Measurements from ENCODE around the gene CNOT6L. TPM values are rescaled to one million over a fixed set of nuclear protein-coding genes. Genes with fewer than 3 reads are reported as not detected.
"Not testable (repeated sequence)": the region's sequence is repeated elsewhere in the genome, so short reads cannot be mapped to it uniquely, and the experiment has no call there.

CNOT6L gene
- total RNA-seq, 1 experiment from 2014 or later = 14.5 TPM

GRCh38 chr4:77721073-77721472 is 98.1 kb downstream of the CNOT6L start:
- Histone ChIP-seq H4K5ac (ENCODE audit: insufficient read length, low read depth, low read length) (no peak overlapping the region), H4K20me1 (ENCODE audit: control insufficient read depth, insufficient read depth, insufficient read length) (no peaks in the 10 kb centered on the region), H3K9ac (ENCODE audit: extremely low read depth, insufficient read length, low read length) (no peak overlapping the region), H3K27ac (ENCODE audit: insufficient read length, low read depth, low read length) (no peak overlapping the region), H2AFZ (ENCODE audit: low read length) (no peak overlapping the region), H2AK5ac (ENCODE audit: insufficient read length, low read length) (no peak overlapping the region), H4K8ac (replicated peaks; ENCODE audit: insufficient read length, low read depth, low read length) (no peak overlapping the region), H3K23me2 (ENCODE audit: insufficient read length, low read depth, low read length, poor library complexity, severe bottlenecking) (no peaks in the 10 kb centered on the region), H2BK12ac (ENCODE audit: insufficient read length, low read depth, low read length) (no peak overlapping the region), H3K79me1 (ENCODE audit: insufficient read depth, low read depth, low read length, poor library complexity, severe bottlenecking) (no peaks in the 10 kb centered on the region), H2BK15ac (ENCODE audit: low read depth, low read length) (no peak overlapping the region), H3K4ac (ENCODE audit: low read depth, low read length) (no peak overlapping the region), H2BK20ac (ENCODE audit: low read depth, low read length, poor library complexity, severe bottlenecking) (no peak overlapping the region), H2BK5ac (ENCODE audit: insufficient read length, low read length) (no peak overlapping the region), H3T11ph (ENCODE audit: low read length) (no peak overlapping the region), H3K56ac (ENCODE audit: insufficient read length, low read depth, low read length) (no peak overlapping the region), H3K4me1 (ENCODE audit: insufficient read depth, low read length) (peaks cover 3% of the 10 kb centered on the region; the same call in 1 of the 2 replicates), H3K4me2 (ENCODE audit: insufficient read depth, insufficient read length, low read length) (no peak overlapping the region), H3K14ac (ENCODE audit: insufficient read depth, low read length) (no peak overlapping the region), H3K27me3 (ENCODE audit: insufficient read depth, low read length) (no peaks in the 10 kb centered on the region), H3K79me2 (ENCODE audit: insufficient read depth, low read length) (no peaks in the 10 kb centered on the region), H2BK120ac (ENCODE audit: low read depth, low read length, poor library complexity, severe bottlenecking) (no peak overlapping the region), H3K18ac (ENCODE audit: insufficient read length, low read depth, low read length) (no peak overlapping the region), H3K9me3 (ENCODE audit: control insufficient read depth, low read depth, low read length) (no peaks in the 10 kb centered on the region), H4K91ac (ENCODE audit: insufficient read length, low read depth, low read length) (no peak overlapping the region), H3K23ac (ENCODE audit: insufficient read length, low read depth, low read length) (no peak overlapping the region)
- Mint-ChIP-seq H3K27ac (no peak overlapping the region), H3K4me3 (no peak overlapping the region), H3K4me1 (peaks cover 10 to 21% of the 10 kb centered on the region in 2 experiments), H3K27me3 (ENCODE audit: low read depth) (no peaks in the 10 kb centered on the region), H3K36me3 (ENCODE audit: insufficient read depth in 1 of 3, low read depth in 3 of 3) (0 out of 7 replicates have a peak, but pooled peaks cover 0 to 3% (median 0%) of the 10 kb centered on the region in 3 experiments), H3K9me3 (no peaks in the 10 kb centered on the region)
- no peak for TF ChIP-seq CTCF (conservative IDR thresholded peaks at IDR 0.05)
- DNase-seq = no peak

- peak overlapping the region in 2 of 3 experiments; percentile 74 to 77; a peak in 3 of 7 replicates for H3K27ac Mint-ChIP-seq
- not testable (repeated sequence) for H3K36me3 Mint-ChIP-seq (ENCODE audit: insufficient read depth in 1 of 3, low read depth in 3 of 3); H4K20me1 ChIP-seq (ENCODE audit: control insufficient read depth, insufficient read depth, insufficient read length)
Observed at GRCh38 chr4:77718500-77718899, 100.7 kb downstream of the CNOT6L start.

More at GRCh38 chr4:77718500-77718899, 100.7 kb downstream of the CNOT6L start:
- not testable (repeated sequence) for H3K4me1 ChIP-seq (ENCODE audit: insufficient read depth, low read length); H3K79me1 ChIP-seq (ENCODE audit: insufficient read depth, low read depth, low read length, poor library complexity, severe bottlenecking); H3K9me3 Mint-ChIP-seq; H2AK5ac ChIP-seq (ENCODE audit: insufficient read length, low read length); H3K14ac ChIP-seq (ENCODE audit: insufficient read depth, low read length); H2BK20ac ChIP-seq (ENCODE audit: low read depth, low read length, poor library complexity, severe bottlenecking); H2AFZ ChIP-seq (ENCODE audit: low read length); H3K4me3 Mint-ChIP-seq; H3T11ph ChIP-seq (ENCODE audit: low read length); H4K8ac ChIP-seq (replicated peaks; ENCODE audit: insufficient read length, low read depth, low read length); H4K91ac ChIP-seq (ENCODE audit: insufficient read length, low read depth, low read length); H3K27me3 ChIP-seq (ENCODE audit: insufficient read depth, low read length); H3K4ac ChIP-seq (ENCODE audit: low read depth, low read length); H2BK120ac ChIP-seq (ENCODE audit: low read depth, low read length, poor library complexity, severe bottlenecking); H3K23ac ChIP-seq (ENCODE audit: insufficient read length, low read depth, low read length); H3K79me2 ChIP-seq (ENCODE audit: insufficient read depth, low read length); H3K27ac ChIP-seq (ENCODE audit: insufficient read length, low read depth, low read length); H2BK12ac ChIP-seq (ENCODE audit: insufficient read length, low read depth, low read length); H3K18ac ChIP-seq (ENCODE audit: insufficient read length, low read depth, low read length); H3K27me3 Mint-ChIP-seq (ENCODE audit: low read depth); H3K23me2 ChIP-seq (ENCODE audit: insufficient read length, low read depth, low read length, poor library complexity, severe bottlenecking); H2BK15ac ChIP-seq (ENCODE audit: low read depth, low read length); H3K9me3 ChIP-seq (ENCODE audit: control insufficient read depth, low read depth, low read length); H3K4me2 ChIP-seq (ENCODE audit: insufficient read depth, insufficient read length, low read length); H2BK5ac ChIP-seq (ENCODE audit: insufficient read length, low read length); H3K56ac ChIP-seq (ENCODE audit: insufficient read length, low read depth, low read length); H3K9ac ChIP-seq (ENCODE audit: extremely low read depth, insufficient read length, low read length); DNase-seq; H4K5ac ChIP-seq (ENCODE audit: insufficient read length, low read depth, low read length)
- H3K4me1 Mint-ChIP-seq = peaks cover 16 to 27% of the 10 kb centered on the region in 2 experiments
- no CpG with 5 or more reads among the region's 3 CpGs for WGBS (ENCODE audit: extremely low coverage, insufficient read length, low lambda C conversion rate)

Measured in H9 (cell line).